Measurements from ENCODE around the gene FGGY. TPM values are rescaled to one million over a fixed set of nuclear protein-coding genes. Genes with fewer than 3 reads are reported as not detected.
"Not testable (repeated sequence)": the region's sequence is repeated elsewhere in the genome, so short reads cannot be mapped to it uniquely, and the experiment has no call there.

FGGY gene
- total RNA-seq, 2 experiments from 2014 or later = 11.9 to 13.6 TPM

DNA sequence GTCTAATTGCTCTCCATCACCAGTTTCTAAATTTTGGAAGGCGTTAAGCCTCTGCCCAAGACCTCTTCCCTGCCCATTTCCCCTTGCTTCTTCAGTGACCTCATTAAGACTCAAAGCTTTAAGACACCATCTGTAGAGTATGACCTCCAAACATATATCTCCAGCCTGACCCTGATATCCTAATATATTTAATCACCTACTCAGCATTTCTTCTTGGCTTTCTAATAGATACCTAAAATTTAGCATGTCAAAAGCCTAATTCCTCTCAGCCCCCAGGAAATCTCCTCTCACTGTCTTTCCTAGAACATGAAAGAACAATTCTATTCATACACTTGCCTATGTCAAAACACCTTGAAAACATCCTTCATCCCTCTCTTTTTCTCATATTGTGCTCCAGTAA lies 282.3 kb downstream of the FGGY start:
- POLR2A ChIA-PET = no interaction called here
- TF ChIP-seq, protein P1, sequence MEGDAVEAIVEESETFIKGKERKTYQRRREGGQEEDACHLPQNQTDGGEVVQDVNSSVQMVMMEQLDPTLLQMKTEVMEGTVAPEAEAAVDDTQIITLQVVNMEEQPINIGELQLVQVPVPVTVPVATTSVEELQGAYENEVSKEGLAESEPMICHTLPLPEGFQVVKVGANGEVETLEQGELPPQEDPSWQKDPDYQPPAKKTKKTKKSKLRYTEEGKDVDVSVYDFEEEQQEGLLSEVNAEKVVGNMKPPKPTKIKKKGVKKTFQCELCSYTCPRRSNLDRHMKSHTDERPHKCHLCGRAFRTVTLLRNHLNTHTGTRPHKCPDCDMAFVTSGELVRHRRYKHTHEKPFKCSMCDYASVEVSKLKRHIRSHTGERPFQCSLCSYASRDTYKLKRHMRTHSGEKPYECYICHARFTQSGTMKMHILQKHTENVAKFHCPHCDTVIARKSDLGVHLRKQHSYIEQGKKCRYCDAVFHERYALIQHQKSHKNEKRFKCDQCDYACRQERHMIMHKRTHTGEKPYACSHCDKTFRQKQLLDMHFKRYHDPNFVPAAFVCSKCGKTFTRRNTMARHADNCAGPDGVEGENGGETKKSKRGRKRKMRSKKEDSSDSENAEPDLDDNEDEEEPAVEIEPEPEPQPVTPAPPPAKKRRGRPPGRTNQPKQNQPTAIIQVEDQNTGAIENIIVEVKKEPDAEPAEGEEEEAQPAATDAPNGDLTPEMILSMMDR (IDR thresholded peaks at IDR 0.05) = no peak
- no peaks in the 10 kb centered on the region for H3K4me1 Mint-ChIP-seq (ENCODE audit: low read depth)
- H3K4me3 Mint-ChIP-seq = no peak overlapping the region
- CTCF ChIA-PET = no interaction called here
- intact Hi-C loops (cut with micrococcal nuclease) = no loop called here
- no peaks in the 10 kb centered on the region for H3K27me3 Mint-ChIP-seq
- H3K27ac Mint-ChIP-seq = no peak overlapping the region
- peaks cover 2% of the 10 kb centered on the region for H3K9me3 Mint-ChIP-seq
- H3K36me3 Mint-ChIP-seq (ENCODE audit: low read depth) = peaks cover 4% of the 10 kb centered on the region
- DNase-seq = no peak
- no peak for ATAC-seq

DNA sequence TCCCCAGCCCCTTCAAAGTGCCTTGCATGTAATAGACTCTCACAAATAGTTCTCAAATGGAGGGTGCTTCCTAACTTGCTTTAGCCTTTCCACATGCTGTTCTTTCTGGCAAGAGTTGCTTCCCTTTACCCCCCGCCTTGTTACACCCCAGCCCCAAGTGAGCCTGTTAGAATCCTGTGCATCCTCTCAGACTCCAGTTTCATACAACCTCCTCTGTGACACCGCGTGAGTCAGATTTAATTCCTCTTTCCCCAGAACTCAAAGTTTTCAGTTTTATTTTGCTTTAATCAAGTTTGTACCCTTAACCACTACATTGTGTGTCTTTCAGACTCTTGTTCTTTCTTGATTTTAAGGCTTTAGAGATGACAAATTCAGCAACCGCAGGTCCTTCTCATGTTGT lies 283.4 kb downstream of the FGGY start:
- Mint-ChIP-seq H3K9me3 (peaks cover 2% of the 10 kb centered on the region), H3K27me3 (no peaks in the 10 kb centered on the region), H3K36me3 (ENCODE audit: low read depth) (peaks cover 4% of the 10 kb centered on the region), H3K4me3 (no peak overlapping the region), H3K27ac (no peak overlapping the region), H3K4me1 (ENCODE audit: low read depth) (no peaks in the 10 kb centered on the region)
- ATAC-seq (no peak), DNase-seq (no peak)
- CTCF ChIA-PET = no interaction called here
- TF ChIP-seq, protein P1 (IDR thresholded peaks at IDR 0.05) = no peak
- intact Hi-C loops (cut with micrococcal nuclease) = no loop called here
- POLR2A ChIA-PET = no interaction called here

DNA sequence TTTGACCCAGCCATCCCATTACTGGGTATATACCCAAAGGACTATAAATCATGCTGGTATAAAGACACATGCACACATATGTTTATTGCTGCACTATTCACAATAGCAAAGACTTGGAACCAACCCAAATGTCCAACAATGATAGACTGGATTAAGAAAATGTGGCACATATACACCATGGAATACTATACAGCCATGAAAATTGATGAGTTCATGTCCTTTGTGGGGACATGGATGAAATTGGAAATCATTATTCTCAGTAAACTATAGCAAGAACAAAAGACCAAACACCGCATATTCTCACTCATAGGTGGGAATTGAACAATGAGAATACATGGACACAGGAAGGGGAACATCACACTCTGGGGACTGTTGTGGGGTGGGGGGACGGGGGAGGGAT lies 295.5 kb downstream of the FGGY start:
- CTCF ChIA-PET; H3K4me3 Mint-ChIP-seq; POLR2A ChIA-PET; H3K4me1 Mint-ChIP-seq (ENCODE audit: low read depth); DNase-seq; H3K27ac Mint-ChIP-seq; H3K9me3 Mint-ChIP-seq; H3K27me3 Mint-ChIP-seq; ATAC-seq; intact Hi-C loops (cut with micrococcal nuclease); H3K36me3 Mint-ChIP-seq (ENCODE audit: low read depth): not testable (repeated sequence)

DNA sequence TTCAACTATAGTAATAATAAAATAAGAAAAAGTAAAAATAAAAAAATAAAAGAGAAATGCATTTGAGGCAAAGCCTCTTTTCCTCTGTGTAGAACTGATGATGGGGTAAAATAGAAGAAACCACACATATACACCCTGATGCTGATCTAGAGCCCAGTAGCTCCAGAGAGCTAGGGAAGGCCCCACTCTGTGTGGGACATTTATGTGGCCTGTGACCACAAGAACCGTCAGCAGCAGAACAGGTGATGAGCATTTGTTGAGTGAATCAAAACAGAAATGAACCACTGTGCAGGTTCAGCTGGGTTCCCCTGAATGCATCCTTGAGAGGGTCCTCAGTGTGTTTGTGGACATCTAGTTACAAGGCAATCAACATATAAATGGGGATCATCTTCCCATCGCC lies 296.0 kb downstream of the FGGY start:
- Mint-ChIP-seq H3K36me3 (ENCODE audit: low read depth) (no peaks in the 10 kb centered on the region), H3K4me3 (no peak overlapping the region), H3K4me1 (ENCODE audit: low read depth) (no peaks in the 10 kb centered on the region), H3K27ac (no peak overlapping the region), H3K9me3 (peaks cover 6% of the 10 kb centered on the region), H3K27me3 (no peaks in the 10 kb centered on the region)
- ATAC-seq = peak; percentile 39
- TF ChIP-seq, protein P1 (IDR thresholded peaks at IDR 0.05) = no peak
- CTCF ChIA-PET = no interaction called here
- DNase-seq = peak; percentile 13
- intact Hi-C loops (cut with micrococcal nuclease) = no loop called here
- POLR2A ChIA-PET = no interaction called here

DNA sequence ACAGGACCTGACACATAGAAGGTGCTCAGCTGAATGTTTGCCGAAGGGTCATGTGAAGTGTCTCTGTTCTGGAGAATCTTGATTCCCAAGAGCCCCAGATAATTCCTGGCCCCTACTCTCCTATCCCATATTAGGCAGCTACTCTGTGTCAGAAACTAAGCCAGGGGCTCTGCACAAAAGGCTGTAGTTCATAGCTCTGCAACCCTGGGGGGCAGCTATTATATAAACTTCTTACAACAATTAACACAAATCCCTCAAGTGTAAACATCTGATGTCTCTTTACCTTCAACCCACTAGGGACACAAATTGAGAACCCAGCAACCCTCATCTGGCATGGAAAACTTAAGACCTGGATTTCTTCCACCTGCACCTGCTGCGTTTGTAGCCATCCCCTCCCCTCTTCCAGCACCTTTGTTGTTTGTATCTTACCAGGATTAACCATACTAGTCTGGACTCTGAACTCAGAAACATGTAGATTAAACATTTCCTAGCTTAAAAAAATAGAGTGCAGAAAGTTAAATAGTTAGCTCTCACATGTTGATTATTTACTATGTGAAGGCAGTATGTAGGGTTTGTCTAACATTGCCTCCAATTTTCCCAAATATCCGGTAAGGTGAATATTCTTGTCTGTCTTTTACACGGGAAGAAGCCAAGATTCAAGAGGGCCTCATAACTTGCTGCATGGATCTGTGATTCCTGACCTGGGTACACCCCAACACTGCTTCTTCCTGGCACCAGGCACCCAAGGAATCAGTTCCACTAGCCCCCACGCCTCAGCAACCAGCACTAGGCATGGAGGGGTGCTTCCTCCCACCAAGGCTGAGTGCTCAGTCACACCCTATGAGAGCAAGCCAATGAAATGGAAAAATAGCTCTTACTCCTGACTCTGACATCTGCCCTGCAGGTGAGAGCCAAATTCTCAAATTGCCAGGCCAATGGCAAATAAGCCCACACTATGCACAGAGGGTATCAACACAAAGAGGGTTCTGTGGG lies 297.2 kb downstream of the FGGY start:
- Mint-ChIP-seq H3K4me3 (no peak overlapping the region), H3K4me1 (ENCODE audit: low read depth) (no peaks in the 10 kb centered on the region), H3K27me3 (no peaks in the 10 kb centered on the region), H3K27ac (no peak overlapping the region), H3K36me3 (ENCODE audit: low read depth) (no peaks in the 10 kb centered on the region), H3K9me3 (peaks cover 5% of the 10 kb centered on the region)
- POLR2A ChIA-PET = no interaction called here
- DNase-seq (no peak), ATAC-seq (no peak)
- TF ChIP-seq, protein P1 (IDR thresholded peaks at IDR 0.05) = no peak
- intact Hi-C loops (cut with micrococcal nuclease) = no loop called here
- CTCF ChIA-PET = no interaction called here
